ENCODE results near the gene ZBTB9.

Gene ZBTB9

GRCh38 chr6:33418690-33419291 lies 35.6 kb upstream of the ZBTB9 start:
- DNase-seq = no peak

- no peak for DNase-seq
Measured at GRCh38 chr6:33419580-33420490, 34.5 kb upstream of the ZBTB9 start, which contains the start of gene SYNGAP1. TSS of gene SYNGAP1 (plus strand) at chr6:33420065. CDS start at chr6:33420265, 200 bp downstream.

GRCh38 chr6:33420491-33421343 lies 33.7 kb upstream of the ZBTB9 start:
- no peak for DNase-seq

- DNase-seq = no peak
Measured at GRCh38 chr6:33421344-33421643, 33.1 kb upstream of the ZBTB9 start.

GRCh38 chr6:33423777-33424176 lies 30.6 kb upstream of the ZBTB9 start:
- DNase-seq = no peak

- no peak for DNase-seq
Measured at GRCh38 chr6:33424855-33425667, 29.3 kb upstream of the ZBTB9 start.

- peak; percentile 36 for DNase-seq
Measured at GRCh38 chr6:33425668-33426577, 28.5 kb upstream of the ZBTB9 start.

GRCh38 chr6:33426590-33427511 lies 27.5 kb upstream of the ZBTB9 start:
- DNase-seq = no peak

- DNase-seq = no peak
Measured at GRCh38 chr6:33427585-33428223, 26.7 kb upstream of the ZBTB9 start.

- DNase-seq = no peak
Measured at GRCh38 chr6:33428224-33428965, 26.0 kb upstream of the ZBTB9 start.

GRCh38 chr6:33428966-33429749 lies 25.2 kb upstream of the ZBTB9 start:
- DNase-seq = no peak

GRCh38 chr6:33429750-33430052 lies 24.7 kb upstream of the ZBTB9 start:
- no peak for DNase-seq

- DNase-seq = no peak
Measured at GRCh38 chr6:33430334-33430733, 24.0 kb upstream of the ZBTB9 start.

- no peak for DNase-seq
Measured at GRCh38 chr6:33430991-33431879, 23.1 kb upstream of the ZBTB9 start.

GRCh38 chr6:33431880-33432541 lies 22.4 kb upstream of the ZBTB9 start:
- no peak for DNase-seq

GRCh38 chr6:33432546-33432945 lies 21.8 kb upstream of the ZBTB9 start:
- no peak for DNase-seq
